ENCODE results near the gene GULP1. TPM values are rescaled to one million over a fixed set of nuclear protein-coding genes. Genes with fewer than 3 reads are reported as not detected.

Gene GULP1
- total and polyA plus RNA-seq, 2 of the 4 experiments (the other 2 are of a cell fraction) = 24.4 to 40.1 TPM

- H4K91ac ChIP-seq (ENCODE audit: insufficient read depth, low read depth, low read length) = no peak overlapping the region
- no peak overlapping the region for H3K18ac ChIP-seq (ENCODE audit: low read depth, low read length)
- intact Hi-C loops (cut with micrococcal nuclease) = no loop called here
- DNase-seq (peak; percentile 8), ATAC-seq (ENCODE audit: low read depth) (peak; percentile 50)
- CTCF ChIA-PET = no interaction called here
- H3K9me3 ChIP-seq (ENCODE audit: control insufficient read depth, insufficient read depth, low read length) = no peaks in the 10 kb centered on the region
- no peak overlapping the region for H3K14ac ChIP-seq (replicated peaks; ENCODE audit: low read depth, low read length)
- no peak overlapping the region for H3K4me2 ChIP-seq (ENCODE audit: low read depth, low read length)
- WGBS, 2 experiments (ENCODE audit: extremely low coverage in 2 of 2, insufficient read length in 1 of 2) = no CpG with 5 or more reads among the region's 1 CpG
- no peak overlapping the region for H2BK20ac ChIP-seq (ENCODE audit: low read depth, low read length)
- H2AK5ac ChIP-seq (ENCODE audit: low read depth, low read length) = no peak overlapping the region
- H4K8ac ChIP-seq (ENCODE audit: low read depth in 2 of 2, low read length in 2 of 2) = no peak overlapping the region
- in situ Hi-C loops (cut with MboI; ENCODE audit: low sequenced_read_pairs) = no loop called here
- H3K23ac ChIP-seq (ENCODE audit: low read depth, low read length) = no peak overlapping the region
- no peak for TF ChIP-seq BHLHE40 (IDR thresholded peaks at IDR 0.05; ENCODE audit: low read depth, low read length)
- TF ChIP-seq MAFK (IDR thresholded peaks at IDR 0.05; ENCODE audit: low read depth, low read length) = no peak
- no peak for TF ChIP-seq SMC3 (IDR thresholded peaks at IDR 0.05; ENCODE audit: low read depth, low read length)
- TF ChIP-seq, protein P1, sequence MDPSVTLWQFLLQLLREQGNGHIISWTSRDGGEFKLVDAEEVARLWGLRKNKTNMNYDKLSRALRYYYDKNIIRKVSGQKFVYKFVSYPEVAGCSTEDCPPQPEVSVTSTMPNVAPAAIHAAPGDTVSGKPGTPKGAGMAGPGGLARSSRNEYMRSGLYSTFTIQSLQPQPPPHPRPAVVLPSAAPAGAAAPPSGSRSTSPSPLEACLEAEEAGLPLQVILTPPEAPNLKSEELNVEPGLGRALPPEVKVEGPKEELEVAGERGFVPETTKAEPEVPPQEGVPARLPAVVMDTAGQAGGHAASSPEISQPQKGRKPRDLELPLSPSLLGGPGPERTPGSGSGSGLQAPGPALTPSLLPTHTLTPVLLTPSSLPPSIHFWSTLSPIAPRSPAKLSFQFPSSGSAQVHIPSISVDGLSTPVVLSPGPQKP (IDR thresholded peaks at IDR 0.05; ENCODE audit: borderline replicate concordance, low read depth, low read length) = no peak
- no peak for TF ChIP-seq RAD21 (IDR thresholded peaks at IDR 0.05; ENCODE audit: low read length)
- TF ChIP-seq POLR2A (IDR thresholded peaks at IDR 0.05; ENCODE audit: low read depth, low read length) = no peak
- TF ChIP-seq RFX5 (IDR thresholded peaks at IDR 0.05; ENCODE audit: low read depth, low read length) = no peak
- TF ChIP-seq CEBPB (IDR thresholded peaks at IDR 0.05; ENCODE audit: low read depth, low read length) = no peak
- TF ChIP-seq, protein P2, sequence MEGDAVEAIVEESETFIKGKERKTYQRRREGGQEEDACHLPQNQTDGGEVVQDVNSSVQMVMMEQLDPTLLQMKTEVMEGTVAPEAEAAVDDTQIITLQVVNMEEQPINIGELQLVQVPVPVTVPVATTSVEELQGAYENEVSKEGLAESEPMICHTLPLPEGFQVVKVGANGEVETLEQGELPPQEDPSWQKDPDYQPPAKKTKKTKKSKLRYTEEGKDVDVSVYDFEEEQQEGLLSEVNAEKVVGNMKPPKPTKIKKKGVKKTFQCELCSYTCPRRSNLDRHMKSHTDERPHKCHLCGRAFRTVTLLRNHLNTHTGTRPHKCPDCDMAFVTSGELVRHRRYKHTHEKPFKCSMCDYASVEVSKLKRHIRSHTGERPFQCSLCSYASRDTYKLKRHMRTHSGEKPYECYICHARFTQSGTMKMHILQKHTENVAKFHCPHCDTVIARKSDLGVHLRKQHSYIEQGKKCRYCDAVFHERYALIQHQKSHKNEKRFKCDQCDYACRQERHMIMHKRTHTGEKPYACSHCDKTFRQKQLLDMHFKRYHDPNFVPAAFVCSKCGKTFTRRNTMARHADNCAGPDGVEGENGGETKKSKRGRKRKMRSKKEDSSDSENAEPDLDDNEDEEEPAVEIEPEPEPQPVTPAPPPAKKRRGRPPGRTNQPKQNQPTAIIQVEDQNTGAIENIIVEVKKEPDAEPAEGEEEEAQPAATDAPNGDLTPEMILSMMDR (conservative IDR thresholded peaks at IDR 0.05; ENCODE audit: low read depth, low read length) = no peak
- no peak for TF ChIP-seq CHD1 (IDR thresholded peaks at IDR 0.05; ENCODE audit: low read depth, low read length)
- TF ChIP-seq MXI1 (IDR thresholded peaks at IDR 0.05; ENCODE audit: borderline replicate concordance, low read depth, low read length) = no peak
- TF ChIP-seq MAZ (IDR thresholded peaks at IDR 0.05; ENCODE audit: borderline replicate concordance, low read depth, low read length) = no peak
- no peak for TF ChIP-seq USF2 (IDR thresholded peaks at IDR 0.05; ENCODE audit: low read depth, low read length)
- no peak for TF ChIP-seq NFE2L2 (IDR thresholded peaks at IDR 0.05; ENCODE audit: low read depth, low read length)
- no peak for TF ChIP-seq RCOR1 (IDR thresholded peaks at IDR 0.05; ENCODE audit: insufficient replicate concordance, low read length)
- TF ChIP-seq FOS (IDR thresholded peaks at IDR 0.05; ENCODE audit: low read depth, low read length) = no peak
- no peak overlapping the region for H3K9ac ChIP-seq (ENCODE audit: low read depth, low read length)
- peaks cover 29 to 53% of the 10 kb centered on the region in 2 experiments for H3K79me1 ChIP-seq (ENCODE audit: low read depth in 1 of 2, low read length in 2 of 2)
- H4K5ac ChIP-seq (ENCODE audit: low read depth, low read length) = no peak overlapping the region
- H2AK9ac ChIP-seq (replicated peaks; ENCODE audit: low read depth, low read length, poor library complexity) = no peak overlapping the region
- no peak overlapping the region for H2BK120ac ChIP-seq (ENCODE audit: low read depth, low read length)
- H2BK5ac ChIP-seq (ENCODE audit: low read depth, low read length, poor library complexity, severe bottlenecking) = no peak overlapping the region
- dilution Hi-C loops (cut with HindIII; ENCODE audit: low sequenced_read_pairs, unreplicated experiment) = no loop called here
- no peak overlapping the region for H3K4ac ChIP-seq (ENCODE audit: low read depth, low read length)
- H3K27ac ChIP-seq (ENCODE audit: insufficient read depth, low read length) = no peak overlapping the region
- H3K27me3 ChIP-seq (ENCODE audit: control insufficient read depth, insufficient read depth, low read length) = no peaks in the 10 kb centered on the region
- no peak overlapping the region for H3K4me3 ChIP-seq (ENCODE audit: insufficient read depth, low read depth, low read length)
- no peaks in the 10 kb centered on the region for H3K36me3 ChIP-seq (ENCODE audit: control insufficient read depth, insufficient read depth, low read length)
- no peak overlapping the region for H2BK15ac ChIP-seq (ENCODE audit: low read depth, low read length)
- POLR2A ChIA-PET (ENCODE audit: unreplicated experiment) = no interaction called here
- no peak overlapping the region for H2AFZ ChIP-seq (replicated peaks; ENCODE audit: low read length, poor library complexity)
- H3K4me1 ChIP-seq (ENCODE audit: control insufficient read depth, insufficient read depth, low read length) = peaks cover 7% of the 10 kb centered on the region; the same call in 1 of the 2 replicates
- no peaks in the 10 kb centered on the region for H3K9me1 ChIP-seq (ENCODE audit: insufficient read depth, low read length)
- H3K56ac ChIP-seq (ENCODE audit: extremely low read depth, insufficient read depth, low read length) = no peak overlapping the region
- BruUV-seq (replicated peaks) = no TSS peak
- no peaks in the 10 kb centered on the region for H4K20me1 ChIP-seq (ENCODE audit: insufficient read depth, low read length)
Measured at GRCh38 chr2:188349019-188349418, 57.3 kb downstream of the GULP1 start.
